ENCODE measurements around the gene TEX44.

DNA sequence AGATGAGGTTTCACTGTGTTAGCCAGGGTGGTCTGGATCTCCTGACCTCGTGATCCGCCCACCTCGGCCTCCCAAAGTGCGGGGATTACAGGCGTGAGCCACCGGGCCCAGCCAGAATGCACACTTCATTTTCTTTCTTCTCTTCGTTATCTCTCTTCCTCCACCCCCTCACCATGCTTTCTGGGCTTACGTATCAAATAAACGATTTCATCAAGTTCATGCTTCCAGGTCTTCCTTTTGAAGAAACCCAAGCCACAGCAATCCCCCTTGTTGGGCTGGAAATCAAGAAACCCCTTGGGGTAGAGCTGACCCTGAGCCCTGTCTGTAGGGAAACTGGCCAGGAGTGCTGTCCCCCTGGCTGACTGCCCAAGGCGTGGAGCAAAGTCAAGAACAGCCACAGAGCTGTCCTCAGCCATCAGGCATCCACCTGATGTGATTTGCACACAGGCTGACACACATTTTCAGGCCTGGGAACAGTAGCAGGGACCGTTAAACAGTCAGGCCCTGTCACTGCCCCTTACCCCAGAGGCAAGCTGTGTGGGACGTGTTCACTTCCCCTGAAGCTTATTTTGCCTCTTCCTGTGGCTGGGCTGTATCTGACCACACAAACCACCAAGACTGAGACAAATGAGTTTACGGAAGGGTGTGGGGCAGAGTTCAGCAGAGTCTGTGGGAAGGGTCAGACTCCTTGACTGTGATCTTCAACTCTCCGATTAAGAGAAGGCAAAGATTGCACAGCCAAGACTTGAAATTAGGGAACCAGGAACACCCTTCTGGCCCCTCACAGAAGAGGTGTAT lies 47.4 kb upstream of the TEX44 start:
- TF ChIP-seq CTCF (conservative IDR thresholded peaks at IDR 0.05; ENCODE audit: low read length) (no peak), EZH2phosphoT487 (IDR thresholded peaks at IDR 0.05; ENCODE audit: borderline replicate concordance) (no peak)

All from Loucy (cell line).